ENCODE measurements around the gene REEP5.
"Not testable (repeated sequence)": the region's sequence is repeated elsewhere in the genome, so short reads cannot be mapped to it uniquely, and the experiment has no call there.

Gene REEP5

DNA sequence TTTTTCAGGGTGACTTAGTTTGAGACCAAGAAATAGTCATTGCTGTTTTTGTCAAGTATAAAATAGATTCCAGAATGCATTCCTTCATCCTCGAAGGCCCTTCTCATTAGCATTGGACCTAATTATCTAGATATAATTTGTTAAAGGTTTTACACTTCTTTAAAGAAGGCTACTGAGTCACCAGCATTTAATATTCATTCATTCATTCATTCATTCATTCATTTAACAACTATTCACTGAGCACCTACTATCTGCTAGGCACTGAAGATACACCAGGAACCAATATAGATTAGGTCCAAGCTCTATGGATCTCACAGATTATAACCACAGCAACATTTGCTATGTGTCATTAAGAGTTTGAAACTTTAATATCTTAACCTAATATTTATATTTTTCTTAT, 11.1 kb upstream of the REEP5 start:
- DNase-seq (ENCODE audit: low read depth) = no peak

DNA sequence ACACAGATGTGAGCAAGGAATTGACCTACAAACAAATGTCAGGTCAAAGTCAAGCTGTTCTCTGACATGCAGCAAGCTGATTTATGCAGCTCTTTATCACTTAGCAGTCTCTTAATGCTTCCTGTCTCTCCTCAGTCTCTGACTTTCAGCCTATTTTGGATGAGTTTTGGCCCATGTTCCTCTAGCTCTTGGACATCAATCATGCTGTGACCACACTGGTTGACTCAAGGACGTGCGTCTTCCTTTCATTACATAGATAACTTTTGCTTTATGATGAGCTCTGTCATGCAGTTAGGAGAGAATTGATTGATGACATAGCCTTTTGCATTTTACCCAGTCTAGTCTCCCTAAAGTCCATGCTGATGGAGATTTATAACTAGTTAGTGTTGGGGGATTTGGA, 9.4 kb upstream of the REEP5 start:
- no peak for DNase-seq (ENCODE audit: low read depth)

DNA sequence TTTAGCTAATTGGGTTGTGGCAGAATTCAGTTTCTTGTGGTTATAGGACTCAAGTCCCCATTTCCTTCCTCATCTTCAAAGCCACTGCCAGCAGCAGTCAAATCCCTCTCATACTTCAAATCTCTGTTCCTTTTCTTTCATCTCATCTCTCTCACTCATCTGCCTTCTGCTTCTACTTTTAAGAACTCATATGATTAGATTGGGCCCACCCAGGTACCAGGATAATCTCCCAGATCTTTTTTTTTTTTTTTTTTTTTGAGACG, 8.0 kb upstream of the REEP5 start:
- no peak for DNase-seq (ENCODE audit: low read depth)

DNA sequence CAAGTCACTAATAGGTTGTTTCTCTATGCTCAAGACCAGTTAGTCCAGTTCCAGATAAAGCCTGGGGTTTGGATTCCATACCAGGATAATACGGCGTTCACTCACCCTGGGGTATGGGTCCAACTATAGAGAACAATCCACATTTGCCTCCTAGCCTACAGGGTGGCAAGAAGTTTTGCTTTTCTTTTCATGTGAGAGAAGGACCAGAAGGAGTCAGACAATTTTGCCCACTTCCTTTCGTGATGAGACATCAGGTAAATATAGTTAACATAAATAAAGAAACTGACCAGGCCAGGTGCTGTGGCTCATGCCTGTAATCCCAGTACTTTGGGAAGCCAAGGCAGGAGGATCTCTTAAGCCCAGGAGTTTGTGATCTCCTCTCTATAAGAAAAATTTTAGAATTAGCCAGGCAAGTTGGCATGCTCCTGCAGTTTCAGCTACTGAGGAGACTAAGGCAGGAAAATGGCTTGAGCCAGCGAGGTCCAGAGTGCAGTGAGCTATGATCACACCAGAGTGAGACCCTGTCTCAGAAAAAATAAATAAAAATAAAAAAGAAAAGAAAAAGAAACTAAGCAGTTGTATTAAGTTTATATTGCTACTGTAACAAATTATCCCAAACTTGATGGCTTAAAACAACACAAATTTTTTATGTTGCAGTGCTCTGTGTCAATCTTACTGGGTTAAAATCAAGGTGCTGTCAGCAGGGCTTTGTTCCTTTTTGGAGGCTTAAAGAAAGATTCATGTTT, 7.5 kb upstream of the REEP5 start:
- DNase-seq (ENCODE audit: low read depth) = no peak

DNA sequence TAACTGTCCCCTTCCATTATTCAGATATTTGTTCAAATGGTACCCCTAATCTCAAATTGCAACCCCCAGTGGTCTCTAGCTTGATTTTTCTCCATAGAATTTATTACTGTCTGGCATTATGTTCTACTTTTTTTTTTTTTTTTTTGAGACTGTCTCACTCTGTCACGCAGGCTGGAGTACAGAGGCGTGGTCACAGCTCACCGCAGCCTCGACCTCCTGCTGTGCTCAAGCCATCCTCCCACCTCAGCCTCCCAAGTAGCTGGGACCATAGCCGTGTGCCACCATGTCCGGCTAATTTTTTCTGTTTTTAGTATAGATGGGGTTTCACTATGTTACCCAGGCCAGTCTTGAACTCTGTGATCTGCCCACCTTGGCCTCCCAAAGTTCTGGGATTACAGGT, 2.0 kb upstream of the REEP5 start:
- DNase-seq (ENCODE audit: low read depth) = no peak

DNA sequence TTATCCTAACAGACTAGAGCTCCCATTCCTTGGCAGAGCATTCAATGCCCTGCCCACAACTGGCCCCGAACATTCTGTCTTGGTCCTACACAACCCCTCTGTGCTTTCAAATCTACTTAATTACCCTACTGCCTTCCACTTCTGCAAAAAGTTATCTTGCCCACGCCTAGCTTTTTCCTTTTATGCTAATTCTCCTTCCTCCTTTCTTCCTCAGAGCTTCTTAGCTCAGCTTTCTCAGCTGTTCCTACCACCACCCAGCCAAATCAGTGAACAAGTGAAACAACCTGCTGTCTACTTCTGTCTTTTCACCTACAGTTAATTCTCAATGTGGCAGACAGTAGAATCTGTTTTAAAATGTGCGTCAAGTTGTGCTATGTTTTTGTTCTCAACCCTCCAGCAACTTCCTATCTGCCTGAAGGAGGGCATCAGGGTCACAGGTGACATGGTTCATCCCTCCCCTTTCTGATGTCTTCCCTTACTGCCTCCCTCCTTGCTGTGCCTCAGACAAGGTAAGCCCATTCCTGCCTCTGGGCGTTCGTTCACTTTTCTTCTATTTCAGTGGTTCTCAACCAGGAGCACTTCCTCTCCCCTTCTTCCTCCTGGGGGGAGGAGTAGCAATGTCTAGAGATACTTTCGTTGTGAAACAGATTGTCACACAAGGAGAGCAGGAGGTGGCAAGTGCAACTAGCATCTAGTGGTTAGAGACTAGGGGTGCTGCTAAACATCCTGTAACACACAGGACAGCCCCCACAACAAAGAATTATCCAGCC, 1.3 kb upstream of the REEP5 start:
- no peak for DNase-seq (ENCODE audit: low read depth)

DNA sequence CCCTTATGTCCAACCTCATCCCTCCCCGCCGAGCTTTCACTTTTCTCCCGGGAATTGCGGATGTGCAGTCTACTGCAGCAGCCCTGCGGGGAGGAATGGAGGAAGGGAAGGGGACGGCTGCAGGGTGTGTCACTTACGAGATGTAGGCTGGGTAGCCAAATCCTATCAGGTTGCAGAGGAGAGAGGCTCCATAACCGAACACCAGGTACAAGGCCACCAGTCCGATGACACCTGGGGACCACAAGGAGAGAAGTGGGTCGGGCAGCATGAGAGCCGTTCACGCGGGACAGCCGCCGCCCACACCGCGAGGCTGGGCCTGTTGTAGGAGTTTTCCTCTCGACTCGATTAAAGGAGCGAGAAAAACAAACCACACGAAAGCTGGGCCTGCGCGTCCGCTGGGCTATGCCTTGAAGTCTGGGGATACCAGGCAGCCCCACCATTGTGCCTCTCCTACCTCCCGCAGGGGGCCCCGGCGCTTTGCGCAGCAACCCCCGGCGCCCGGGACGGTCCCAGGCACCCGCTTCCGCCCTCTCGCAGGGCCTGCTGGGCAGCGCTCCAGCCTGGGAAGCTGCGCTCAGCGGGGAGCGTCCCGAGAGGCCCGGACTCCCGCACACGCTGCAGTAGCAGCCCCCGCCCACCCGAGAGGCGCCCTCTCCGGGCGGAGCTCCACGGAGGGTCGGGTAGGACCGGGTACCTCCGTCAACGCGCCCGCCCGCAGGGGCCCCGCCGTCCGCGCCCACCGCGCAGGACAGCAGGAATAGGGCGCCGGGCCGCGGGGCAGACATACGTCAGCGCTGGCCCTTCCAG, 798 bp downstream of the REEP5 start:
- peak; percentile 67 for DNase-seq (ENCODE audit: low read depth)

DNA sequence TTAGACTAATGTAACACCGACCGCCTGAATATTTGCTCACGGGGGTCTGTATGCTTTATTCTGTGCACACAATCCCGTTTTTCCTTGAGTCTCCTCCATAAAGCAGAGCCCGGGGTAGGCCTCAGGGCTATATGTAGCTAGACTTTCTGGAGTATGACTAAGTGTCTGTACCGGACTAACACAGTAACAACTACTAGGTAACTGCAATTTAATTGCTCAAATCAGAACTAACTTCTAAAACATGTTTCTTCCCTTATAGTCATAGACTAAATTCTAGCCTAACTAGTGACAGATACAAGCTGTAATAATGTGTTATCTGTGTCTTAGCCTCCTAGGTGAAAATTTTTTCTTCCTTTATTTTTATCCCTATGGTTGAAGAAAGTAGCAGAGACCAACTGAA, 2.1 kb downstream of the REEP5 start:
- DNase-seq (ENCODE audit: low read depth) = no peak

DNA sequence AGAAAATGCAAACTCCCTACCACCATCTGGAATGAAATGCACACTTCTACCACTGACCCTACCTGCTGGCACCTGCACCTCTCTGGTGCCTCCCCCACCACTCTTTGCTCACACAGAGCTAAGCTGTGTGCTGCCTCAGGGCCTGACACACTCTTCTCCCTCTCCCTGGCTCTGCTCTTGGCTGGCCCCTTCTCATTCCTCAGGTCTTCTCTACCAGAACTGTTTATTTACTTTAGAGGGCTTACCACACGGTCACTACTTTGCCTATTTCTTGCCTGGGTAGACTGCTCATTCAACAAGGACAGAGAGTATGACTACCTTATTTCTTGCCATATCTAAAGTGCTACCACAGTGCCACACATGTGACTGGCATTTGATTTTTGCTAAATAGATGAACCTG, 3.3 kb downstream of the REEP5 start:
- DNase-seq (ENCODE audit: low read depth) = peak; percentile 41

DNA sequence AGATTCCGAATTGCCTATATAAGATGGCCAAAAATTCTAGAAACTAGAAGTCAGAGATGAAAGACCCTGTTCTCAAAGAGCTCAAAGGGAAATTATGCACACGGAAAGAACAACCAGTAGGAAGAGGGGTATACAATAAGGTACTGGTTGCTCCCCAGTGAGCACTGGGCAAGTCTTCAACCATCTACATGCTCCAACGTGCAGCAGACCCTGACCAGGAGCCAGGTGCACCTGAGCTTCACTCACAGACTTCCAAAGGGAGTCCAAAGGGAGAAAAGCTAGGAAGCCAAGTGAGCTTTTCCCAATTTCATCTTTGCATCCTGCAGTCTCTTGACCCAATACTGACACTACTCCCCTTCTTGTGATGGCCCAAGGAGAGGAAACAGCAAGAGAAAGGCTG, 3.9 kb downstream of the REEP5 start:
- DNase-seq (ENCODE audit: low read depth) = no peak

DNA sequence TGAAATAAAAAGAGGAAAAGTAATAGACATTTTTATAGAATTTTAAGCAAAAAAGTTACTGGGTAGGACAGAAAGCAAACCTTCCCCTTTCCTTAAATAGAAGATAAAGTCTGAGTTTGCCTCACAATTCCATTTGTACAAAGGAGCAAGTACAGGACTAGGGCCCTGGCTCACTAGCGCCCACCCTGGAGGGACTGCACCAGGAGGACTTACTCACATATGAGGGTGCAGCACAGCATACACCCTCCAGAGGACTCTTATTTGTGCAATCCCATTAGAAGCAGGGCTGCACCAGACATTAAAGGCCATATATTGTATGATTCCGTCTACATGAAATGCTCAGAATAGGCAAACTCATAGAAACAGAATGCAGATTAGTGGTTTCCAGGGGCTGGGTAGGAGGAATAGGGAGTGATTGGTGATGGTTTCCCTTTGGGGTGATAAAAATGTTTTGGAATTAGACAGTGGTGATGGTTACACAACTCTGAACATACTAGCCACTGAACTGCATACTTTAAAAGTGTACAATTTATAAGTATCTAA, 4.5 kb downstream of the REEP5 start:
- no peak for DNase-seq (ENCODE audit: low read depth)

DNA sequence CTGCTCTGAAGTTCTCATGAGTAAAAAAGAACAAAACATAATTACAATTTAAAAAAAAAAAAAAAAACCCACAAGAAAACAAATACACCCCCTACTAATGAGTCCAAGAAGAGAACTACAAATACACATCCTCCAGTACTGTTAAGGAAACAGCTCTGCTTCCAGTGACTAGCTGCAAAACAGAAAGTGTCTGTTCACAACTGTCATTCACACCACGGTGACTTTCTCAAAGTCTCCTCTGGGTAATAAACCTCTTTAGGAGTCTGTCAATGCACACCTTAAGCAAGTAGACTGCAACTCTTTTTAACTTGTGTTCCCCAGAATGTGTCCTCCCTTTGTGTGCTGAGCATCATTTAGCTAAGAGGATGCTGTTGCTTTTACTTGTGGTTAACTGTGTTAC, 6.2 kb downstream of the REEP5 start:
- DNase-seq (ENCODE audit: low read depth) = no peak

DNA sequence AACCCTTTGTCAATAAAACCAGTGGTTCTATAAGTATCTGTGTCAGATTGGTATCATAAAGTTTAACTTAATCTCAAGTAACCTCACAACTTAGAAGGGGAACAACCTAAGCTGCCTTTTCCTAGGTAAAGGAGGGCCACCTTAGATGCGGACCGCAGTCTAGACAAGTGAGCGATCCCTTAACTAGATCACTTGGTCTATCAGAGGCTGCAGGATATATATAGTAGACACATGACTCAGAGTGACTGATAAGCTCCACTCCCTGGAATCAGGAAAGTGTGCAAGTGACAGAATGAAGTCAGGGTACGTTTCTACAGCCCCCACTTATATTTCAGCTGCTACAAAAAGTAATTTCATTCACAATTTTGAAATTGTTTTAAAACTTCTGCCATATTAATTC, 7.4 kb downstream of the REEP5 start:
- no peak for DNase-seq (ENCODE audit: low read depth)

DNA sequence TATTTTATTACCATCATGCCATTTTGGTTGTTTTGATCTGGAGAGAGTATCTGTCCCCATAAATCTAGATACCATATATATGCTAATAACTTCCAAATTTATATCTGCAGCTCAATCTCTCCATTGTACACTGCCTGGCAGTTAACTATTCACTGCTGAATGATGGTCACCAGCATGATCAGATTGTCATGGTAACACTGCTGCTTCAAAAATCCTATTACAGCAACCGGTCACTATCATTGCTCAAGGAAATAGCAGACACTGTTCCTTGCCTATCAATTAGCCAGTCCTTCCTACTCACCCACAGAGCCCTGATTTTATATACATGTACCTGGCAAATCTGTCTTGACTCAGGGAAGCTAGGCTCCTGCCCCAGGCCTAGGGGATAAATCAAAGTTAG, 11.5 kb downstream of the REEP5 start:
- no peak for DNase-seq (ENCODE audit: low read depth)

DNA sequence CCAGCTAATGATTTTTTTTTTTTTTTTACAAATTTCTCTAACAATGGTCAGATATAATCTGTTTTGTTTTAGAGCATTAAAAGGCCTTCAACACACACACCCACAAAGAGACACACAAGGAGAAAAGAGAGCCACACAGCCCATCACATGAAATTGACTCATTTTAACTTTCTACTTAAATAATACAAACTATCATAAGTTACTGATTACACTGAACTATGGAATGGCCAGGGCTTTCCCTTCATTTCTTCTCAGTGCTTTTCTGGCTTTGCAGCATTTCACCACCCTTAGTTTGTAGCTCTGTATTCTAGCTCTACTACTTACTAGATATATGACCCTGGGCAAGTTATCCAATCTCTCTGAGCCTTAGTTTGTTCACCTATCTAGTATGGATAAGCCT, 13.2 kb downstream of the REEP5 start:
- no peak for DNase-seq (ENCODE audit: low read depth)

DNA sequence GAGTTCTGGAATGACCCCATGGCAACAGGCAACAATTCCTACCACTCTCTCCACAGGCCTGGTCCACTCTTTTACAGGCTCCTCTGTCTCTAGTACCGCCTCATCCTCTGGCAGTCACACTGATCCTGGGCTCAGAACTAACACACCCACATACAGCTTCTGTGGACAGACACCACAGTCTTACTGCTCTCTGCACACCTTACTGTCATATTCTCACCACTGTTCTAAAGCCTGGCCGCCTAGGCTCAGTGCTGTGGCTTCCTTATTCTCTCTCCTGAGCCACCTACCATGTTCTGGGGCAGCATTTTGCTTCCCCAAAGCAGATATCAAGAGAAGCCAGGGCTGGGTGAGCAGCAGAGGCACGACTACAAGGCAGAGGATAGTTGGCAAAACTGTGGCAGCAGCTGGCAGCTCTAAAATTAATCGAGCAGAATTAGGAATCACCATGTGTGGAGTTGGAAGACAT, 14.8 kb downstream of the REEP5 start:
- no peak for DNase-seq (ENCODE audit: low read depth)

DNA sequence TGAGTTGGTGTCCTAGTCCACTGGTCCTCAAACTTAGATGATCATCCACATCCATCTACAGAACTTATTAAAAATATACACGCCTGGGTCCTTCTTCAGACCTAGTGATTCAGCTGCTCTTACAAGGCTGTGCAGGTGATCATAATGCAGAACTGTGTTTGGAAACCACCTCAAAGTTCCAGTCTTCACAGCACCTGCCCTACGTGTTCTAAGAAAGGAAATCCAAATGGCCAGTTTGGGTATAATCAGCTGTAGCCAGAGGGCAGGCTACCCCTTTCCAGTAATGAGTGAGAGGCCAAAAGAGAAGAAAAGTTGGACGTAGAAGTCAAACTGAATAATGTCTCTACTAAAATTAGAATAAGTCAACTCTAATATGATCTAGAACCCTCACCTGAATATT, 15.4 kb downstream of the REEP5 start:
- DNase-seq (ENCODE audit: low read depth) = no peak

DNA sequence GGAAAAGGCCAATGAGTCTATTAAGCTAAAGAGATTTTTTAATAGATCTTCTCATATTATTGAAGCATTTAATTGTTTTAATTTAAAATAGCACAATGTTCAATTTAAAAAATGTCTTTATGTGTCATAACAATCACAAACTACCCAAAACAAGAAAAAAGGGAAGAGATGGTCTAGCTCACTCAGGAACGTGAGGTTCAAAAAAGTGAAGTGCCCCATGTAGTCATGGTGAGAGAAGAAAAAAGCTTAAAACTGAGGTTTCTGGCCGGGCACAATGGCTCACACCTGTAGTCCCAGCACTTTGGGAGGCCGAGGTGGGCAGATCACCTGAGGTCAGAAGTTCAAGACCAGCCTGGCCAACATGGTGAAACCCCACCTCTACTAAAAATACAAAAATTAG, 17.0 kb downstream of the REEP5 start:
- not testable (repeated sequence) for DNase-seq (ENCODE audit: low read depth)

DNA sequence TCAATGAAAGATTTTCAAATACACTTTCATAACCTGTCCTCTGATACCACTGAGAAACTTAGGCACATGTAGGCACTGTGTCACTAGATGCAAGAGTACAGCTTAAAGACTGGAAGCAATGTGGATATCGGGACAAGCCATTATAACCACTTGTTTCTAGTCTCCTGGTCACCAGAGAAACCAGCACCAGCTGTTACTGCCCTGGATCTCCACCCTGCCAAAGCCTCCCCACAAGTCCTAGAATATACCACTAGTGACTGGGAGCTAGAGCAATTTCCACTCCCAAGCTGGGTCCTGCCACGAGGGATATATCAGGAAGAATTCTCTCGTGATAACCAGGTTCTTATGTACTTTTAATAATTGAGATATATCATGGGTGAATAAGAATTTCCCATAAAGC, 19.5 kb downstream of the REEP5 start:
- no peak for DNase-seq (ENCODE audit: low read depth)

DNA sequence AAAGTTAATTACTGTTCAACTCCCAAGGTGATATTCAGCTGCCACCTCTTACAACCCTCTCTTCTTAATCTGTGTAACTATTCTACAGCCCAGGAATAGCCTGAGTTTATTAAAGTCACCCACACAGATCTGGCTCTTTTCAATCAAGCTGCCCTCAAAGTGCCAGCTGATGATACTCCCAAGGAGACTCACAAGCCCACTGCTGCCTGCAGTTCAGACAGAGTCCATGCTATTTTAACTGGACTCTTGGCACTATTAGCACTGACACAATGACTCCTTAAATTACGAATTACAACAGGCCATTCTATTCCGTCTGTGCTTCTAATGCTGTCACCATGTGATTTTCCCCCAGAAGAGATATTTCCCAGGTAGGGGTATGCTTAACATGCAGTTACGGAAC, 26.3 kb downstream of the REEP5 start:
- no peak for DNase-seq (ENCODE audit: low read depth)

DNA sequence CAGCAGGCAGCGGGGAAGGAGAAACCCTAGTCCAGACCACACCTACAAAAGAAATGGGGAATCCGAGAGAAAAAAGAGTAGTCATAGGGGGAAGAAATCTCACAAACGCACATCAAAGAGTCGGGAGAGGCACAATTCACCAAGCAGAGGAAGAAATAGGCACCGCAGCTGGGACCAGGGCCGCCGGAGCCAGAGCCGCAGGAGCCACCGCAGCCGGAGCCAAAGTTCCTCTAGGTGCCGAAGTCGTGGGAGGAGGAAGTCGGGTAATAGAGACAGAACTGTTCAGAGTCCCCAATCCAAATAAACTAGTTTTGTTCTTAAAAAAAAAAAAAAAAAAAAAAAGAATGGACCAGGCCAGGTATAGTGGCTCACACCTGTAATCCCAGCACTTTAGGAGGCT, 29.3 kb downstream of the REEP5 start:
- no peak for DNase-seq (ENCODE audit: low read depth)

DNA sequence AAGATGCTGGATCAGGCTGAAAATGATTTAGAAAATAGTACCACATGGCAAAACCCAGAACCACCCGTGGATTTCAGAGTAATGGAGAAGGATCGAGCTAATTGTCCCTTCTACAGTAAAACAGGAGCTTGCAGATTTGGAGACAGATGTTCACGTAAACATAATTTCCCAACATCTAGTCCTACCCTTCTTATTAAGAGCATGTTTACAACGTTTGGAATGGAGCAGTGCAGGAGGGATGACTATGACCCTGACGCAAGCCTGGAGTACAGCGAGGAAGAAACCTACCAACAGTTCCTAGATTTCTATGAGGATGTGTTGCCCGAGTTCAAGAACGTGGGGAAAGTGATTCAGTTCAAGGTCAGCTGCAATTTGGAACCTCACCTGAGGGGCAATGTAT, 30.0 kb downstream of the REEP5 start:
- DNase-seq (ENCODE audit: low read depth) = not testable (repeated sequence)

DNA sequence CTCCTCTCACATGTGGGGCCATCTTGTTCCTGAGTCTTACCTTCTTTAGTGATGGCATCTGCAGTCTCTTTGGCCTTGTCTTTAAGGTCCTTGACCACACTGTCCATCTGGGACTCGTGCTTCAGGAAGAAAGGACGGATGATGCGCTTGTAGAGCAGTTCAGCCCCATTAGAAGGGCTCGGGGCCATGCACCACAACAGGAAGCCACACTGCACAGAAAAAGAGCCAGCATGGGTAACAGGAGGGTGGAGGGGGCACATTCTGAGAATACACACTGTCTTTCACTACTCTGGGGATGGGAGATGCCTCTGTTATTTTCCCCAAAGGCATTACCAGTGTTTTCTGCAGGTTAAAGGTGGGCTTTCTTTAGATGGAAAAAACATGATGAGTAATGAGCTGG, 35.1 kb downstream of the REEP5 start:
- no peak for DNase-seq (ENCODE audit: low read depth)
